Germinal center (tissue), 1 donor: ENCODE results near the gene FARS2.

Experiments used
- DNase-seq: peaks from one replicate; pipeline ENCODE4 v3.0.0; 2012; ENCODE audit warnings: mixed read lengths, low spot score

The FARS2 gene

GRCh38 chr6:5427586-5427985, 166.3 kb downstream of the FARS2 start:
- DNase-seq = no peak

- no peak for DNase-seq
Observed at GRCh38 chr6:5433324-5433723, 172.0 kb downstream of the FARS2 start.

- no peak for DNase-seq
Observed at GRCh38 chr6:5435449-5435848, 174.1 kb downstream of the FARS2 start.

- no peak for DNase-seq
Observed at GRCh38 chr6:5438922-5439584, 177.7 kb downstream of the FARS2 start.

- no peak for DNase-seq
Observed at GRCh38 chr6:5439749-5440148, 178.4 kb downstream of the FARS2 start.

- DNase-seq = no peak
Observed at GRCh38 chr6:5442319-5442718, 181.0 kb downstream of the FARS2 start.

GRCh38 chr6:5442916-5443315, 181.6 kb downstream of the FARS2 start:
- no peak for DNase-seq

- DNase-seq = no peak
Observed at GRCh38 chr6:5443491-5443890, 182.2 kb downstream of the FARS2 start.

GRCh38 chr6:5446362-5447075, 185.2 kb downstream of the FARS2 start:
- no peak for DNase-seq

- DNase-seq = no peak
Observed at GRCh38 chr6:5447921-5448320, 186.6 kb downstream of the FARS2 start.

- DNase-seq = no peak
Observed at GRCh38 chr6:5450073-5450472, 188.8 kb downstream of the FARS2 start.

GRCh38 chr6:5453546-5453945, 192.2 kb downstream of the FARS2 start:
- no peak for DNase-seq

- DNase-seq = no peak
Observed at GRCh38 chr6:5455142-5455541, 193.8 kb downstream of the FARS2 start.

GRCh38 chr6:5457041-5457440, 195.7 kb downstream of the FARS2 start:
- DNase-seq = no peak

GRCh38 chr6:5457983-5458683, 196.8 kb downstream of the FARS2 start:
- DNase-seq = no peak

GRCh38 chr6:5459346-5459745, 198.0 kb downstream of the FARS2 start:
- no peak for DNase-seq

GRCh38 chr6:5461365-5461764, 200.1 kb downstream of the FARS2 start:
- no peak for DNase-seq

GRCh38 chr6:5462856-5463255, 201.5 kb downstream of the FARS2 start:
- no peak for DNase-seq

GRCh38 chr6:5463690-5464089, 202.4 kb downstream of the FARS2 start:
- no peak for DNase-seq

- DNase-seq = no peak
Observed at GRCh38 chr6:5464099-5464885, 203.0 kb downstream of the FARS2 start.

- no peak for DNase-seq
Observed at GRCh38 chr6:5466281-5467136, 205.2 kb downstream of the FARS2 start.
